ENCODE measurements around the gene FFAR1.

The FFAR1 gene, protein sequence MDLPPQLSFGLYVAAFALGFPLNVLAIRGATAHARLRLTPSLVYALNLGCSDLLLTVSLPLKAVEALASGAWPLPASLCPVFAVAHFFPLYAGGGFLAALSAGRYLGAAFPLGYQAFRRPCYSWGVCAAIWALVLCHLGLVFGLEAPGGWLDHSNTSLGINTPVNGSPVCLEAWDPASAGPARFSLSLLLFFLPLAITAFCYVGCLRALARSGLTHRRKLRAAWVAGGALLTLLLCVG (N-terminal part only)

GRCh38 chr19:35347171-35347929, at the start of gene FFAR1:
TSS of gene FFAR1 (plus strand) at chr19:35347902. CDS start at chr19:35351552, 3,650 bp downstream.
- in situ Hi-C loops (cut with HindIII; ENCODE audit: low pct_unique_long_range_greater_than_20kb, low sequenced_read_pairs): no loop called here

DNA sequence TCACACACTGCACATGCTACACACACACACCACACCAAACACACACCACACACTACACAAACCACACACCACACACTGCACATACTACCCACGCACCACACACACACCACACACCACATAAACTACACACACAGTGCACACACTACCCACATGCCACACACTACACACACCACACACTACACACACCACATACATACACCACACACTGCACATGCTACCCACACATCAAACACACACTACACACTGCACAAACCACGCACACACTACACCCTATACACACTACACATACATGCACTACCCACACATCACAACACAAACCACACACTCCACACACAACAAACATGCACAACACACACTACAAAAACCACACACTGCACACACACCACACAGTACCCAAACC, 49.8 kb upstream of the FFAR1 start:
- no peak for TF ChIP-seq JUND (IDR thresholded peaks at IDR 0.05; ENCODE audit: low read depth)
- in situ Hi-C loops (cut with HindIII; ENCODE audit: low pct_unique_long_range_greater_than_20kb, low sequenced_read_pairs): no loop called here
- no peak for DNase-seq (ENCODE audit: low read depth in 1 of 2, low spot score in 1 of 2)

More at GRCh38 chr19:35347171-35347929, at the start of gene FFAR1:
- no peak for TF ChIP-seq JUND (IDR thresholded peaks at IDR 0.05; ENCODE audit: low read depth)
- peak in 1 of 2 experiments; percentile 28 for DNase-seq (ENCODE audit: low read depth in 1 of 2, low spot score in 1 of 2)

DNA sequence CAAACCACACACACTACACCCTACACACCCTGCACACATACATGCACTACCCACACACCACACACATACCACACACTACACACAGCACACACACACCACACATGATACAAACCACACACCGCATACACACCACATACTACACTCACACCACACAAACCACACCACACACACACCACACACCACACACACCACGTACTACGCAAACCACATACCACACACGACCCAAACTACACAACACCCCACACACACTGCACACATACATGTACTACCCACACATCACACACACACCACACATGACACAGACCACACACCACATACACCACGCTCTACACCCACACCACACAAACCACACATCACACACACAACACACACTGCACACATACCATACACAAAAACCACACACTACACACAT, 49.1 kb upstream of the FFAR1 start:
- in situ Hi-C loops (cut with HindIII; ENCODE audit: low pct_unique_long_range_greater_than_20kb, low sequenced_read_pairs): no loop called here
- TF ChIP-seq JUND (IDR thresholded peaks at IDR 0.05; ENCODE audit: low read depth): no peak
- DNase-seq (ENCODE audit: low read depth in 1 of 2, low spot score in 1 of 2): no peak

DNA sequence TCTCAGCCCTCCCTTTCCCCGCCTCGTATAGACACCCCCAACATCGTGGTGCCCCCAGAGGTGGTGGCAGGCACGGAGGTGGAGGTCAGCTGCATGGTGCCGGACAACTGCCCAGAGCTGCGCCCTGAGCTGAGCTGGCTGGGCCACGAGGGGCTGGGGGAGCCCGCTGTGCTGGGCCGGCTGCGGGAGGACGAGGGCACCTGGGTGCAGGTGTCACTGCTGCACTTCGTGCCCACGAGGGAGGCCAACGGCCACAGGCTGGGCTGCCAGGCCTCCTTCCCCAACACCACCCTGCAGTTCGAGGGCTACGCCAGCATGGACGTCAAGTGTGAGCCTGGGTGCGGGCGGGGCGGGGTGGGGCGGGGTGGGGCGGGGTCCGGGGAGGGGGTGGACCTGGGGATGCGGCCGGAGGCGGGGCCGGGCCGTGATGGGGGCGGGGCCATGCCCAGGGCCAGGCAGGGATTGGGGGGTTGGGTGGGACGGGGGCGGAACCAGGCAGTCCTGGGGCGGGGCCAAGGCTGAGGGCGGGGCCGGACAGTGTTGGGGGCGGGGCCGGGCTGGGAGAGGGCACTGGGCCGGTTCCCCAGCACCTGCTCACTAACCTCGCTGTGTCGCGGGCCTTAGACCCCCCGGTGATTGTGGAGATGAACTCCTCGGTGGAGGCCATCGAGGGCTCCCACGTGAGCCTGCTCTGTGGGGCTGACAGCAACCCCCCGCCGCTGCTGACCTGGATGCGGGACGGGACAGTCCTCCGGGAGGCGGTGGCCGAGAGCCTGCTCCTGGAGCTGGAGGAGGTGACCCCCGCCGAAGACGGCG, 48.0 kb upstream of the FFAR1 start:
- peak in 1 of 2 experiments; percentile 77 for DNase-seq (ENCODE audit: low read depth in 1 of 2, low spot score in 1 of 2)
- TF ChIP-seq JUND (IDR thresholded peaks at IDR 0.05; ENCODE audit: low read depth): no peak
- in situ Hi-C loops (cut with HindIII; ENCODE audit: low pct_unique_long_range_greater_than_20kb, low sequenced_read_pairs): no loop called here

GRCh38 chr19:35300339-35300649, 47.4 kb upstream of the FFAR1 start:
- in situ Hi-C loops (cut with HindIII; ENCODE audit: low pct_unique_long_range_greater_than_20kb, low sequenced_read_pairs): no loop called here
- TF ChIP-seq JUND (IDR thresholded peaks at IDR 0.05; ENCODE audit: low read depth): no peak
- no peak for DNase-seq (ENCODE audit: low read depth in 1 of 2, low spot score in 1 of 2)

DNA sequence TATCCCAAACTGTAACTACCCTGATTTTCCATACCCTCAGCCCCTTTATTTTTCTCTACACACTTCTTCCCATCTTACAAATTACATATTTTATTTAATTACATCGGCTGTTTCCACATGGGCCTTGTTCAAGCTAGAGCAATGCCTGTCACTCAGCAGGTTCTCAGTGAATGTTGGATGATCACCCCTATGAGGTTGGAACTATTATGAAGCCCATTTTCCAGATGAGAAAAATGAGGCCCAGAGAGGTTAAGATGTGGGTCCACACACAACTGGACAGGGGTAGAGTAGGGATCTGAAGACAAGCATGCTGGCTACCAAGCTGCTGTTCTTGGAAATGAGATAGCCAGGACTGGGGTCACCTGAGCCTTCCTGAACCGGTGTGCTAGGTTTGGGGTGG, 45.7 kb upstream of the FFAR1 start:
- in situ Hi-C loops (cut with HindIII; ENCODE audit: low pct_unique_long_range_greater_than_20kb, low sequenced_read_pairs): no loop called here
- DNase-seq (ENCODE audit: low read depth in 1 of 2, low spot score in 1 of 2): no peak
- TF ChIP-seq JUND (IDR thresholded peaks at IDR 0.05; ENCODE audit: low read depth): no peak

- no peak for DNase-seq (ENCODE audit: low read depth in 1 of 2, low spot score in 1 of 2)
These were observed 45.3 kb upstream of the FFAR1 start for GRCh38 chr19:35302446-35302845.

DNA sequence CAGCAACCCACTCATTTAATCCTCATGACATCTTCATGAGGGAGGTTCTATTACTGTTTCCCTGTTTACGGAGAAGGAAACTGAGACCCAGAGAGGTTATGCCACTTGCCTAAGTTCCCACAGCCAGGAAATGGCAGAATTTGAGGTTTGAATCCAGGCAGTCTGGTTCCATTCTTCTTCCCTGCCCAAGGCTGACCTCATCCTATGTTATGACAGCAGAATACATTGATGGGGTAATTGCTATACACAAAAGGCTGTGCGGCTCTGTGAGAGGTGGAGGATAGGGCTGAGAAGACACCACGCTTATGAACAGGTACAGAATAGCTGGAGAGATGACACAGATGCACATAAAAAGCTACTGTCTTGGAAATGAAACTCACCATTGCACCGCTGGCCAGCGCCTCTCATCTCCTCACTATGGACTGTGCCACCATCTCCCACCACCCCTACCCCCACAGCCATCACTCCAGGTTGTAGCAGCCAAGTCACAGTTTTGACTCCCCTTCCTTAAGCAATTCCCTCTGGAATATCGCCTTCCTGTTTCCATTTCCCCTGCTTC, 44.3 kb upstream of the FFAR1 start:
- in situ Hi-C loops (cut with HindIII; ENCODE audit: low pct_unique_long_range_greater_than_20kb, low sequenced_read_pairs): no loop called here
- DNase-seq (ENCODE audit: low read depth in 1 of 2, low spot score in 1 of 2): no peak
- TF ChIP-seq JUND (IDR thresholded peaks at IDR 0.05; ENCODE audit: low read depth): no peak

More at GRCh38 chr19:35302446-35302845, 45.3 kb upstream of the FFAR1 start:
- no peak for TF ChIP-seq JUND (IDR thresholded peaks at IDR 0.05; ENCODE audit: low read depth)
- in situ Hi-C loops (cut with HindIII; ENCODE audit: low pct_unique_long_range_greater_than_20kb, low sequenced_read_pairs): no loop called here

- in situ Hi-C loops (cut with HindIII; ENCODE audit: low pct_unique_long_range_greater_than_20kb, low sequenced_read_pairs): no loop called here
- no peak for DNase-seq (ENCODE audit: low read depth in 1 of 2, low spot score in 1 of 2)
- TF ChIP-seq JUND (IDR thresholded peaks at IDR 0.05; ENCODE audit: low read depth): no peak
These were observed 43.7 kb upstream of the FFAR1 start for GRCh38 chr19:35304036-35304435.

DNA sequence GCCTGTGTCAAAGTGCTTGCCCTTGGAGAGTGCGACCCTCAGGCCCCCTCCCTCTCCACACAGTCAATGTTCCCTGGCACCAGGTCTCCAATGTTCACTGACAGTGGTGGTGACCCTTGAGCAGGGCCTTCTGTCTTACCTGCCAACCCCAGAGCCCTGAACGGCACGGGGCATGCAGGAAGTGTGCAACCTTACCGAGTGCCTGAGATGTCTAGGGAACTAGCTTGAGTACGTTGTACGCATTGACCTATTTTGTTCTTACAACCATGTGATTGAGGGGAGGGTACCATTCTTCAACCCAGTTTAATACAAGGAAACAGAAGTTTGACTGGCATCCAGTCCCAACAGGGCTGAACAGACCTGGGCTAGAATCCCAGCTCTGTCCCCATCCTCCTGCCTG, 42.5 kb upstream of the FFAR1 start:
- DNase-seq (ENCODE audit: low read depth in 1 of 2, low spot score in 1 of 2): no peak
- no peak for TF ChIP-seq JUND (IDR thresholded peaks at IDR 0.05; ENCODE audit: low read depth)
- in situ Hi-C loops (cut with HindIII; ENCODE audit: low pct_unique_long_range_greater_than_20kb, low sequenced_read_pairs): no loop called here

DNA sequence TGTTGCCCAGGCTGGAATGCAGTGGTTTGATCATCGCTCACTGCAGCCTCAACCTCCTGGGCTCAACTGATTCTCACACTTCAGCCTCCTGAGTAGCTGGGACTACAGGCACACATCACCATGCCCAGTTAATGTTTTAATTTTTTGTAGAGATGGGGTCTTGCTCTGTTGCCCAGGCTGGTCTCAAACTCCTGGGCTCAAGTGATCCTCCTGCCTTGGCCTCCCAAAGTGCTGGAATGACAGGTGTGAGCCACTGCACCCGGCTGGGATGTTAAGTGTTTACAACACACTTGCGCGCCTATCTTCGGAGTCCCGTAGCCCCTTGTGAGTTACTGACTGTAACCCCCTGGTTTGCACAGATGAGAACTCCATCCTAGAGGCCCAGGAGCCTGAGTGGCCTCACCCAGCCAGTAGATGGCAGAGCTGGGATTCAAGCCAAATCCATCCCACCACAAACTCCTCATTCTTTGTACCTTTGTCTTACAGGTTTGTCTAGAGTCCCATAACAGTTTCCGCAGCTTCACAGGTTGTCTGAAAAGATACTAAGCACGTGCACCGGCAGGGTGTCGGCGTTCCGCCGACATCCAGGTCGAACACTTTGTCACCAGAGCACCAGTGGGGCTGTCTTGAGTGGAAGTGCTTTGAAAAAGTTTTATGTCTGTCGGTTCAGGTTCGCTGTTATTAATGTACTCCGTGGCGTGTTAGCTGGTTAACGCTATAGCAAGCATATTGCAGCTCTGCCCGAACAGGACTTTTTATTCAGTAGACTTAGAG, 41.0 kb upstream of the FFAR1 start:
- no peak for TF ChIP-seq JUND (IDR thresholded peaks at IDR 0.05; ENCODE audit: low read depth)
- peak in 1 of 2 experiments; percentile 53 for DNase-seq (ENCODE audit: low read depth in 1 of 2, low spot score in 1 of 2)
- in situ Hi-C loops (cut with HindIII; ENCODE audit: low pct_unique_long_range_greater_than_20kb, low sequenced_read_pairs): no loop called here

DNA sequence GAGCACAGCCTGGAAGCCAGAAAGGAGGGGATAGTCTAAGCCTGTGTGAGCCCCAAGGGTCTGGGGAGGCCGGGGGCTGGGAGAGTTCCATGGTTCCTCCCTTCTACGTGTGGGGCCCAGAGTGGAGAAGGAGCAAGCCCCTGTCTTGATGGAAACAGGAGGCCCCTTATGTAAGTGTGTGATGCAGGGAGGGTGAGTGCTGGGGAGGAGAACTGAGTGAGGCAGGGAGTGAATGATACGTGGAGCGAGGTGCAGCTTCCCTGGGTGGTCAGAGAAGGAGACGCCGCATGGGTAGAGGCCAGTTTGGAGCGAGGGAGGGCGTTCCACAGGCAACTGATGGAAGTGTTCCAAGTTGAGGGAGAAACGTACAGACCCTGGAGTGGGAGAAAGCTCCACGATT, 39.8 kb upstream of the FFAR1 start:
- DNase-seq (ENCODE audit: low read depth in 1 of 2, low spot score in 1 of 2): no peak
- TF ChIP-seq JUND (IDR thresholded peaks at IDR 0.05; ENCODE audit: low read depth): no peak
- in situ Hi-C loops (cut with HindIII; ENCODE audit: low pct_unique_long_range_greater_than_20kb, low sequenced_read_pairs): no loop called here
